Activated T-helper 1 cell treated with anti-CD3 and anti-CD28 coated beads, Interleukin-12 subunit alpha, Interleukin-12 subunit beta, Interleukin-2, Interleukin-4 antibody, amounts not matched to agents 30 ng/mL and 10 ng/mL and 1 ng/mL, durations not matched to agents 14 hours and 24 hours and 36 hours (primary cell): ENCODE measurements around the gene MYLK4. TPM values are rescaled to one million over a fixed set of nuclear protein-coding genes. Genes with fewer than 3 reads are reported as not detected.

Experiments used
- DNase-seq: peaks from one replicate; pipeline ENCODE4 v3.0.0; 2021; ENCODE audit warnings: low spot score
- H3K27ac Mint-ChIP-seq: one replicate; pipeline ENCODE4 v1.8.0; 2021; ENCODE audit warnings: mild to moderate bottlenecking, mixed read lengths
- H3K27me3 Mint-ChIP-seq: one replicate; pipeline ENCODE4 v1.8.0; 2022; ENCODE audit warnings: mild to moderate bottlenecking, moderate library complexity, mixed read lengths; ENCODE audit not compliant: insufficient read depth
- H3K36me3 Mint-ChIP-seq: one replicate; pipeline ENCODE4 v1.8.0; 2021; ENCODE audit warnings: low read depth, mixed read lengths
- H3K4me1 Mint-ChIP-seq: one replicate; pipeline ENCODE4 v1.8.0; 2021; ENCODE audit warnings: low read depth, mixed read lengths
- H3K4me3 Mint-ChIP-seq: one replicate; pipeline ENCODE4 v1.8.0; 2021; ENCODE audit warnings: mild to moderate bottlenecking, moderate library complexity, mixed read lengths
- H3K9me3 Mint-ChIP-seq: one replicate; pipeline ENCODE4 v1.8.0; 2021; ENCODE audit warnings: mixed read lengths
- intact Hi-C: fragments of 100-400 bp; cut with micrococcal nuclease; formaldehyde crosslinking; loops from one replicate; pipeline ENCODE4 v1.15.1; 2024
- total RNA-seq: library from RNA; stranded (reverse); gene quantifications from 2 replicates; pipeline ENCODE4 v1.2.3, GENCODE V29; 2022

Gene MYLK4
- total RNA-seq, 1 donor from 2014 or later, result 0.10 TPM

- H3K27ac Mint-ChIP-seq, result no peak overlapping the region
Observed at GRCh38 chr6:2666906-2667575, 83.7 kb downstream of the MYLK4 start.

GRCh38 chr6:2665146-2666070 lies 85.3 kb downstream of the MYLK4 start:
- DNase-seq, result no peak
- Mint-ChIP-seq H3K27me3 (peaks cover 5% of the 10 kb centered on the region), H3K27ac (no peak overlapping the region), H3K9me3 (no peaks in the 10 kb centered on the region), H3K4me1 (no peaks in the 10 kb centered on the region), H3K36me3 (no peaks in the 10 kb centered on the region), H3K4me3 (no peak overlapping the region)
- intact Hi-C loops, result no loop called here

More at GRCh38 chr6:2666906-2667575, 83.7 kb downstream of the MYLK4 start:
- H3K4me3 Mint-ChIP-seq, result no peak overlapping the region
- DNase-seq, result no peak
- no peaks in the 10 kb centered on the region for H3K4me1 Mint-ChIP-seq
- intact Hi-C loops, result no loop called here
- no peaks in the 10 kb centered on the region for H3K9me3 Mint-ChIP-seq
- H3K27me3 Mint-ChIP-seq, result peaks cover 5% of the 10 kb centered on the region
- H3K36me3 Mint-ChIP-seq, result no peaks in the 10 kb centered on the region

GRCh38 chr6:2663123-2663522 lies 87.6 kb downstream of the MYLK4 start:
- Mint-ChIP-seq H3K27me3 (peaks cover 5% of the 10 kb centered on the region), H3K9me3 (no peaks in the 10 kb centered on the region), H3K27ac (no peak overlapping the region), H3K36me3 (no peaks in the 10 kb centered on the region), H3K4me1 (no peaks in the 10 kb centered on the region), H3K4me3 (no peak overlapping the region)
- intact Hi-C loops, result no loop called here
- no peak for DNase-seq

- H3K9me3 Mint-ChIP-seq, result no peaks in the 10 kb centered on the region
- no peak for DNase-seq
- intact Hi-C loops, result no loop called here
- H3K27me3 Mint-ChIP-seq, result peaks cover 5% of the 10 kb centered on the region
- no peaks in the 10 kb centered on the region for H3K36me3 Mint-ChIP-seq
- no peaks in the 10 kb centered on the region for H3K4me1 Mint-ChIP-seq
- H3K4me3 Mint-ChIP-seq, result no peak overlapping the region
- no peak overlapping the region for H3K27ac Mint-ChIP-seq
Observed at GRCh38 chr6:2661651-2662050, 89.1 kb downstream of the MYLK4 start.

- H3K36me3 Mint-ChIP-seq, result no peaks in the 10 kb centered on the region
- H3K27me3 Mint-ChIP-seq, result peaks cover 14% of the 10 kb centered on the region
- no peak overlapping the region for H3K27ac Mint-ChIP-seq
- intact Hi-C loops, result no loop called here
- no peaks in the 10 kb centered on the region for H3K4me1 Mint-ChIP-seq
- no peaks in the 10 kb centered on the region for H3K9me3 Mint-ChIP-seq
- DNase-seq, result no peak
- no peak overlapping the region for H3K4me3 Mint-ChIP-seq
Observed at GRCh38 chr6:2659882-2660281, 90.8 kb downstream of the MYLK4 start.

GRCh38 chr6:2659381-2659780 lies 91.3 kb downstream of the MYLK4 start:
- peaks cover 16% of the 10 kb centered on the region for H3K27me3 Mint-ChIP-seq
- no peak overlapping the region for H3K4me3 Mint-ChIP-seq
- H3K9me3 Mint-ChIP-seq, result no peaks in the 10 kb centered on the region
- H3K36me3 Mint-ChIP-seq, result no peaks in the 10 kb centered on the region
- intact Hi-C loops, result no loop called here
- H3K4me1 Mint-ChIP-seq, result no peaks in the 10 kb centered on the region
- no peak overlapping the region for H3K27ac Mint-ChIP-seq
- DNase-seq, result no peak

GRCh38 chr6:2658788-2659187 lies 91.9 kb downstream of the MYLK4 start:
- H3K4me1 Mint-ChIP-seq, result no peaks in the 10 kb centered on the region
- intact Hi-C loops, result no loop called here
- H3K36me3 Mint-ChIP-seq, result no peaks in the 10 kb centered on the region
- DNase-seq, result no peak
- no peak overlapping the region for H3K4me3 Mint-ChIP-seq
- H3K9me3 Mint-ChIP-seq, result no peaks in the 10 kb centered on the region
- no peak overlapping the region for H3K27ac Mint-ChIP-seq
- H3K27me3 Mint-ChIP-seq, result peaks cover 14% of the 10 kb centered on the region

GRCh38 chr6:2656460-2657079 lies 94.2 kb downstream of the MYLK4 start:
- intact Hi-C loops, result no loop called here
- H3K4me1 Mint-ChIP-seq, result no peaks in the 10 kb centered on the region
- no peak for DNase-seq
- H3K27ac Mint-ChIP-seq, result no peak overlapping the region
- H3K9me3 Mint-ChIP-seq, result no peaks in the 10 kb centered on the region
- no peak overlapping the region for H3K4me3 Mint-ChIP-seq
- peaks cover 11% of the 10 kb centered on the region for H3K27me3 Mint-ChIP-seq
- H3K36me3 Mint-ChIP-seq, result no peaks in the 10 kb centered on the region

GRCh38 chr6:2655844-2656433 lies 94.8 kb downstream of the MYLK4 start:
- DNase-seq, result no peak
- Mint-ChIP-seq H3K27me3 (peaks cover 11% of the 10 kb centered on the region), H3K36me3 (no peaks in the 10 kb centered on the region), H3K4me1 (no peaks in the 10 kb centered on the region), H3K27ac (no peak overlapping the region), H3K4me3 (no peak overlapping the region), H3K9me3 (no peaks in the 10 kb centered on the region)
- intact Hi-C loops, result no loop called here

GRCh38 chr6:2653369-2654032 lies 97.2 kb downstream of the MYLK4 start:
- no peak overlapping the region for H3K4me3 Mint-ChIP-seq
- H3K27me3 Mint-ChIP-seq, result peaks cover 18% of the 10 kb centered on the region
- H3K4me1 Mint-ChIP-seq, result no peaks in the 10 kb centered on the region
- no peaks in the 10 kb centered on the region for H3K9me3 Mint-ChIP-seq
- intact Hi-C loops, result no loop called here
- H3K27ac Mint-ChIP-seq, result no peak overlapping the region
- no peak for DNase-seq
- H3K36me3 Mint-ChIP-seq, result no peaks in the 10 kb centered on the region

GRCh38 chr6:2652611-2653010 lies 98.1 kb downstream of the MYLK4 start:
- Mint-ChIP-seq H3K27me3 (peaks cover 21% of the 10 kb centered on the region), H3K27ac (no peak overlapping the region), H3K36me3 (no peaks in the 10 kb centered on the region), H3K4me3 (no peak overlapping the region), H3K4me1 (no peaks in the 10 kb centered on the region), H3K9me3 (no peaks in the 10 kb centered on the region)
- DNase-seq, result no peak
- intact Hi-C loops, result no loop called here

GRCh38 chr6:2651961-2652360 lies 98.8 kb downstream of the MYLK4 start:
- Mint-ChIP-seq H3K4me1 (no peaks in the 10 kb centered on the region), H3K4me3 (no peak overlapping the region), H3K27me3 (peaks cover 25% of the 10 kb centered on the region), H3K27ac (no peak overlapping the region), H3K9me3 (no peaks in the 10 kb centered on the region), H3K36me3 (no peaks in the 10 kb centered on the region)
- no peak for DNase-seq
- intact Hi-C loops, result no loop called here
